ENCODE measurements around the gene DAAM2.

DNA sequence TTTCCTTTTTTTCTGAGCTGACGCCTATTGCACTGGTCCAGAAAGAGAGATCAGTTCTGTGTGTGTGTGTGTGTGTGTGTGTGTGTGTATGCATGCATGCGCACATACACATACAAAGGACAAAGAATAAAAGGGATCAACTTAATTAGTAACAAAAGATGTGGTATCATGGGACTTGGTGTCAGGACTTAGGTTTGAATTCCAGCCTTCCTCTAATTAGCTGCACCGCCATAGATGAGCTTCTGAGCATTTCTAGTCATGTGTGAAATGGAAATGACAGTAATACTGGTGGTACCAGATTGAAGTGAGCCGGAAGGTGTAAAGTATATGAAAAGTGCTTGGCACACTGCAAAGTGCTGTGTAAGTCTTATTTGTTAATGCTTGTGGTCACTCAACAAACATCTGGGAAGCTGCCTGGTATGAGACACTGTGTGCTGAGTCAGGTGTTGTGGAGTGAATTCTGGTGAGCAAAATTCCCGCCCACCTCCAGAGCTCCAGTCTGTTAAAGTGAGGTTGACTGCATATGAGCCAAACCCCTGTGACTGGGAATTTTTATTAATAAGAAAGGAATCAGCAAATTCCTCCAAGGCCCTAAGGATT is 12.4 kb downstream of the DAAM2 start:
- TF ChIP-seq, protein P1, sequence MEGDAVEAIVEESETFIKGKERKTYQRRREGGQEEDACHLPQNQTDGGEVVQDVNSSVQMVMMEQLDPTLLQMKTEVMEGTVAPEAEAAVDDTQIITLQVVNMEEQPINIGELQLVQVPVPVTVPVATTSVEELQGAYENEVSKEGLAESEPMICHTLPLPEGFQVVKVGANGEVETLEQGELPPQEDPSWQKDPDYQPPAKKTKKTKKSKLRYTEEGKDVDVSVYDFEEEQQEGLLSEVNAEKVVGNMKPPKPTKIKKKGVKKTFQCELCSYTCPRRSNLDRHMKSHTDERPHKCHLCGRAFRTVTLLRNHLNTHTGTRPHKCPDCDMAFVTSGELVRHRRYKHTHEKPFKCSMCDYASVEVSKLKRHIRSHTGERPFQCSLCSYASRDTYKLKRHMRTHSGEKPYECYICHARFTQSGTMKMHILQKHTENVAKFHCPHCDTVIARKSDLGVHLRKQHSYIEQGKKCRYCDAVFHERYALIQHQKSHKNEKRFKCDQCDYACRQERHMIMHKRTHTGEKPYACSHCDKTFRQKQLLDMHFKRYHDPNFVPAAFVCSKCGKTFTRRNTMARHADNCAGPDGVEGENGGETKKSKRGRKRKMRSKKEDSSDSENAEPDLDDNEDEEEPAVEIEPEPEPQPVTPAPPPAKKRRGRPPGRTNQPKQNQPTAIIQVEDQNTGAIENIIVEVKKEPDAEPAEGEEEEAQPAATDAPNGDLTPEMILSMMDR (conservative IDR thresholded peaks at IDR 0.05; ENCODE audit: low read length) = no peak
- no peak for TF ChIP-seq EZH2phosphoT487 (IDR thresholded peaks at IDR 0.05; ENCODE audit: borderline replicate concordance, low read depth, low read length)

All from OCI-LY7 (cell line).